SJSA1 (cell line): ENCODE measurements around the gene PLEKHA4. TPM values are rescaled to one million over a fixed set of nuclear protein-coding genes. Genes with fewer than 3 reads are reported as not detected.
A peak's percentile ranks its signal among the peaks of the same experiment; 100 is the strongest.

ENCODE experiments used
- DNase-seq, 2 experiments: peaks; one replicate each; pipeline ENCODE4 v3.0.0-alpha.2; 2015 to 2020; ENCODE audit warnings: low spot score in 2 of 2, low read depth in 1 of 2
- H3K27ac ChIP-seq: fragments of 250-450 bp; sonication (Bioruptor Pico); 2 replicates; pipeline ENCODE4 v1.5.1; 2020; ENCODE audit warnings: mild to moderate bottlenecking, moderate library complexity
- H3K27me3 ChIP-seq: fragments of 250-450 bp; sonication (Bioruptor Pico); replicated peaks from 2 replicates; pipeline ENCODE4 v1.5.1; 2020; ENCODE audit warnings: mild to moderate bottlenecking, moderate library complexity
- H3K36me3 ChIP-seq: fragments of 250-450 bp; sonication (Bioruptor Pico); 2 replicates; pipeline ENCODE4 v1.5.1; 2020; ENCODE audit warnings: mild to moderate bottlenecking
- H3K4me1 ChIP-seq: fragments of 250-450 bp; sonication (Bioruptor Pico); replicated peaks from 2 replicates; pipeline ENCODE4 v1.6.1; 2021; ENCODE audit warnings: mild to moderate bottlenecking
- H3K4me3 ChIP-seq: fragments of 250-450 bp; sonication (Bioruptor Pico); 2 replicates; pipeline ENCODE4 v1.5.1; 2020; ENCODE audit warnings: mild to moderate bottlenecking
- H3K9me3 ChIP-seq: fragments of 250-450 bp; sonication (Bioruptor Pico); replicated peaks from 2 replicates; pipeline ENCODE4 v1.5.1; 2020; ENCODE audit warnings: mild to moderate bottlenecking
- total RNA-seq: library from RNA; depleted of rRNA; stranded (reverse); fragments of >200 nt; shearing (Covaris generic); gene quantifications from 2 replicates; pipeline ENCODE4 v1.2.3, GENCODE V29; 2014

PLEKHA4 gene
- total RNA-seq, 1 experiment from 2014 or later: 3.5 TPM

- Histone ChIP-seq H3K9me3 (0 out of 2 replicates have a peak, but pooled peaks cover 3% of the 10 kb centered on the region), H3K27ac (no peak overlapping the region), H3K4me1 (peaks cover 4% of the 10 kb centered on the region), H3K36me3 (no peaks in the 10 kb centered on the region), H3K4me3 (no peak overlapping the region), H3K27me3 (no peaks in the 10 kb centered on the region)
- DNase-seq: no peak
Observed at GRCh38 chr19:48817585-48818124, 50.8 kb downstream of the PLEKHA4 start.

- no peaks in the 10 kb centered on the region for H3K36me3 ChIP-seq
- no peaks in the 10 kb centered on the region for H3K27me3 ChIP-seq
- H3K9me3 ChIP-seq: no peaks in the 10 kb centered on the region
- peaks cover 16% of the 10 kb centered on the region for H3K4me1 ChIP-seq
- DNase-seq: no peak
- no peak overlapping the region for H3K4me3 ChIP-seq
- no peak overlapping the region for H3K27ac ChIP-seq
Observed at GRCh38 chr19:48815870-48816501, 52.4 kb downstream of the PLEKHA4 start.

GRCh38 chr19:48814895-48815294, 53.5 kb downstream of the PLEKHA4 start:
- Histone ChIP-seq H3K4me3 (no peak overlapping the region), H3K4me1 (peaks cover 20% of the 10 kb centered on the region), H3K27ac (no peak overlapping the region), H3K27me3 (no peaks in the 10 kb centered on the region), H3K36me3 (no peaks in the 10 kb centered on the region), H3K9me3 (no peaks in the 10 kb centered on the region)
- no peak for DNase-seq

GRCh38 chr19:48813123-48813913, 55.1 kb downstream of the PLEKHA4 start:
- H3K36me3 ChIP-seq: no peaks in the 10 kb centered on the region
- H3K9me3 ChIP-seq: no peaks in the 10 kb centered on the region
- no peak overlapping the region for H3K27ac ChIP-seq
- no peaks in the 10 kb centered on the region for H3K27me3 ChIP-seq
- no peak for DNase-seq
- H3K4me1 ChIP-seq: peaks cover 21% of the 10 kb centered on the region
- H3K4me3 ChIP-seq: no peak overlapping the region

- Histone ChIP-seq H3K27ac (no peak overlapping the region), H3K9me3 (no peaks in the 10 kb centered on the region), H3K36me3 (0 out of 2 replicates have a peak, but pooled peaks cover 2% of the 10 kb centered on the region), H3K27me3 (no peaks in the 10 kb centered on the region), H3K4me1 (peaks cover 21% of the 10 kb centered on the region), H3K4me3 (peak overlapping the region; percentile 51)
- peak; percentile 43 to 68 for DNase-seq
Observed at GRCh38 chr19:48812094-48812929, 56.1 kb downstream of the PLEKHA4 start.

GRCh38 chr19:48810151-48810550, 58.3 kb downstream of the PLEKHA4 start:
- no peak for DNase-seq
- Histone ChIP-seq H3K36me3 (0 out of 2 replicates have a peak, but pooled peaks cover 2% of the 10 kb centered on the region), H3K27ac (no peak overlapping the region), H3K4me3 (peak overlapping the region; percentile 51), H3K9me3 (no peaks in the 10 kb centered on the region), H3K4me1 (peaks cover 16% of the 10 kb centered on the region), H3K27me3 (no peaks in the 10 kb centered on the region)

- Histone ChIP-seq H3K27ac (no peak overlapping the region), H3K9me3 (no peaks in the 10 kb centered on the region), H3K4me1 (peaks cover 16% of the 10 kb centered on the region), H3K36me3 (0 out of 2 replicates have a peak, but pooled peaks cover 2% of the 10 kb centered on the region), H3K27me3 (no peaks in the 10 kb centered on the region), H3K4me3 (no peak overlapping the region)
- no peak for DNase-seq
Observed at GRCh38 chr19:48807590-48808308, 60.7 kb downstream of the PLEKHA4 start.

- Histone ChIP-seq H3K9me3 (no peaks in the 10 kb centered on the region), H3K4me1 (peaks cover 11% of the 10 kb centered on the region), H3K27ac (no peak overlapping the region), H3K4me3 (no peak overlapping the region), H3K36me3 (0 out of 2 replicates have a peak, but pooled peaks cover 2% of the 10 kb centered on the region), H3K27me3 (no peaks in the 10 kb centered on the region)
- DNase-seq: no peak
Observed at GRCh38 chr19:48806818-48807589, 61.4 kb downstream of the PLEKHA4 start.

GRCh38 chr19:48806518-48806817, 61.9 kb downstream of the PLEKHA4 start:
- peak in 1 of 2 experiments; percentile 28 for DNase-seq
- H3K9me3 ChIP-seq: no peaks in the 10 kb centered on the region

GRCh38 chr19:48805452-48805851, 63.0 kb downstream of the PLEKHA4 start:
- no peak for DNase-seq
- Histone ChIP-seq H3K27me3 (no peaks in the 10 kb centered on the region), H3K36me3 (0 out of 2 replicates have a peak, but pooled peaks cover 2% of the 10 kb centered on the region), H3K9me3 (no peaks in the 10 kb centered on the region), H3K4me1 (0 out of 2 replicates have a peak, but pooled peaks cover 5% of the 10 kb centered on the region), H3K27ac (no peak overlapping the region), H3K4me3 (no peak overlapping the region)

More at GRCh38 chr19:48806518-48806817, 61.9 kb downstream of the PLEKHA4 start:
- Histone ChIP-seq H3K4me3 (no peak overlapping the region), H3K27me3 (no peaks in the 10 kb centered on the region), H3K36me3 (0 out of 2 replicates have a peak, but pooled peaks cover 2% of the 10 kb centered on the region), H3K4me1 (peaks cover 6% of the 10 kb centered on the region), H3K27ac (no peak overlapping the region)

- Histone ChIP-seq H3K36me3 (0 out of 2 replicates have a peak, but pooled peaks cover 2% of the 10 kb centered on the region), H3K27ac (no peak overlapping the region), H3K4me3 (no peak overlapping the region), H3K27me3 (no peaks in the 10 kb centered on the region), H3K4me1 (peaks cover under 1% of the 10 kb centered on the region), H3K9me3 (no peaks in the 10 kb centered on the region)
- DNase-seq: no peak
Observed at GRCh38 chr19:48804496-48804895, 63.9 kb downstream of the PLEKHA4 start.

- no peak for DNase-seq
- Histone ChIP-seq H3K4me3 (no peak overlapping the region), H3K36me3 (no peaks in the 10 kb centered on the region), H3K27me3 (no peaks in the 10 kb centered on the region), H3K27ac (no peak overlapping the region), H3K4me1 (peaks cover 8% of the 10 kb centered on the region), H3K9me3 (no peaks in the 10 kb centered on the region)
Observed at GRCh38 chr19:48802623-48803022, 65.8 kb downstream of the PLEKHA4 start.
